ENCODE measurements around the gene LILRB1.
"Not testable (repeated sequence)": the region's sequence is repeated elsewhere in the genome, so short reads cannot be mapped to it uniquely, and the experiment has no call there.

- TF ChIP-seq CTCF (IDR thresholded peaks at IDR 0.05; ENCODE audit: insufficient read depth, low read length); POLR2AphosphoS5 (IDR thresholded peaks at IDR 0.05; ENCODE audit: low read depth); GABPA (IDR thresholded peaks at IDR 0.05; ENCODE audit: low read depth); REST (IDR thresholded peaks at IDR 0.05; ENCODE audit: insufficient replicate concordance, low read depth): not testable (repeated sequence)
These were observed 2.2 kb downstream of the LILRB1 start for GRCh38 chr19:54632517-54632916.
